GM08714 (cell line): Measurements from ENCODE around the gene ZNF701.
"Not testable (repeated sequence)": the region's sequence is repeated elsewhere in the genome, so short reads cannot be mapped to it uniquely, and the experiment has no call there.

Experiments
- H3K4me3 ChIP-seq: fragments of 200-500 bp; sonication (Bioruptor generic); 2 replicates; pipeline ENCODE4 v1.5.1; 2014; ENCODE audit warnings: mild to moderate bottlenecking, low read length, inconsistent platforms
- ZNF274 ChIP-seq: IDR thresholded peaks from 2 replicates; pipeline ENCODE4 v1.6.1; 2012; ENCODE audit warnings: mild to moderate bottlenecking, low read depth, low read length

Gene ZNF701

DNA sequence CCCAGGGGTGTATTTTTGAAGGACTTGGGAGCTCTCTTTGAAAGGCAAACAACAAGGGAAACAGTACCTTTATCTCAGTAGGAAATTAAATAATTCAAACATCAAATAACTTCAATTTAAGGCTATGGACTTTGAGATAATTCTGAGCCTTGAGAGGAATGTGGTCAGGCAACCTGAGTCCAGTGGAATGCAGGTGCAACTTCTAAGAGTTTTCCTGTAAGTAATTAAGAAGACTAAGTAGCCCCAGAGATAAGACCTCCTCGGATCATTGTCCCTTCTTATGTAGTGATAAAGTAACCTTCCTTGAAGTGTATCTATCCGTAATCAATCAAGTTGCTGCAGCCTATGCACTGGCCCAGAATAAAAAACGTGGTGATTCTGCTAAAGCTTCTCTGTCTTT lies 29.2 kb downstream of the ZNF701 start:
- no peak overlapping the region for H3K4me3 ChIP-seq
- no peak for TF ChIP-seq ZNF274

GRCh38 chr19:52600639-52601024 lies 30.5 kb downstream of the ZNF701 start:
- no peak for TF ChIP-seq ZNF274
- H3K4me3 ChIP-seq: peak overlapping the region; percentile 69; the same call in 1 of the 2 replicates

GRCh38 chr19:52601025-52601973 lies 31.2 kb downstream of the ZNF701 start:
- H3K4me3 ChIP-seq: peak overlapping the region; percentile 69
- TF ChIP-seq ZNF274: no peak

GRCh38 chr19:52601974-52602366 lies 31.9 kb downstream of the ZNF701 start:
- peak overlapping the region; percentile 69; the same call in 1 of the 2 replicates for H3K4me3 ChIP-seq

DNA sequence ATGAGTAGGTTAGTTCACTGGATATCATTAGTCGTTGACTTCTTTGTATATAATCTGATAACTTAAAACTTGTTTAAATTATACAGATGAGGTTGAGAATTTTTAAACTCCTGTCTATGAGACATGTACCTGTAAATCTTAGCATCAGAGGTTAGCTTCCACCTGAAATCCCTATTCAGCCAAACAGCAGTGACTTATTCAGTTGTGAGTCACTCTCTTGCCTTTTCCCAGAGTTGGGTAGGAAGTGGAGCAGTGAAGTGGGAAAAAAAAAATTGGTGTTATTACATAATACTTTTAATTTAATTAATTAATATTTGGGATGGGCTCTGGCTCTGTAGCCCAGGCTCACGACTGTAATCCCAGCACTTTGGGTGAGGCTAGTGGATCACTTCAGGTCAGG lies 32.9 kb downstream of the ZNF701 start:
- H3K4me3 ChIP-seq: no peak overlapping the region
- TF ChIP-seq ZNF274: no peak

DNA sequence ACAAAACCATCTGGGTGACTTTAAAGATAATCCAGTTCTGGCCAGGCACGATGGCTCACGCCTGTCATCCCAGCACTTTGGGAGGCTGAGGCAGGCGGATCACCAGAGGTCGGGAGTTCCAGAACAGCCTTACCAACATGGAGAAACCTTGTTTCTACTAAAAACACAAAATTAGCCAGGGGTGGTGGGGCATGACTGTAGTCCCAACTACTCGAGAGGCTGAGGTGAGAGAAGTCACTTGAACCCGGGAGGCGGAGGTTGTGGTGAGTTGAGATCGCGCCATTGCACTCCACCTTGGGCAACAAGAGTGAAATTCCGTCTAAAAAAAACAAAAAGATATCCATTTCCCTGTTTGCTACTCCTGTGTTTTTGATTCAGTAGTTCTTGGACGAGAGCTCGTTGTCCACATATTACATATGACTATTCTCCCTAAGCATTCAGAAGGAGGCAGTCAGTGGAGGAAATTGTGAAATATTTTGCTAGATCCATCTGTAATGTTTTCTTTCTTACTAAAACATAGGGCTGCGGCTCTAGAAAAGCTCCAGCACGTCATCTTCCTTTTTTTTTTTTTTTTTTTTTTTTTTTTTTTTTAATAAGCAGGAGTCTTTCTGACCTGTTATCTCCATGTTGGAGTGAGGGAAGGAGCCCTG lies 33.6 kb downstream of the ZNF701 start:
- H3K4me3 ChIP-seq: no peak overlapping the region
- TF ChIP-seq ZNF274: no peak

- no peak overlapping the region for H3K4me3 ChIP-seq
- peak; percentile 70; the same call in 1 of the 2 replicates for TF ChIP-seq ZNF274
Measured at GRCh38 chr19:52613299-52613906, 43.3 kb downstream of the ZNF701 start.

GRCh38 chr19:52621376-52621775 lies 51.3 kb downstream of the ZNF701 start:
- TF ChIP-seq ZNF274: no peak
- no peak overlapping the region for H3K4me3 ChIP-seq

DNA sequence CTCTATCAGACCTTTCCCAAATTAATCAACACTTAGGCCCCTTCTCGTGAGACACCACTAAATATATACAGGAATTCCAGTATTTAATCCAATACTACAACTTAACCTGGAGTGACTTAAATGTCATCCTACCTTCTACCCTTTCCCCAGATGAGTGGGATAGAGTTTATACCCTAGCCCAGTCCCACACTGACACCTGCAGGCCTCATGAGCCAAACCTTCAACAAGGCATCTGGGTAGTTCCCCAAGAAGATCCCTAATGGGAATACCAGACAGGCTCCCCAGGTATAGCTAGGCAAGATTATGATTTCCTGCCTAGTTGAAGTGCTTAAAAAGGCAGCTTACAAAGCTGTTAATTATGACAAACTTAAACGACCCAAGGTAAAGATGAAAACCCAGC lies 52.2 kb downstream of the ZNF701 start:
- no peak overlapping the region for H3K4me3 ChIP-seq
- no peak for TF ChIP-seq ZNF274

DNA sequence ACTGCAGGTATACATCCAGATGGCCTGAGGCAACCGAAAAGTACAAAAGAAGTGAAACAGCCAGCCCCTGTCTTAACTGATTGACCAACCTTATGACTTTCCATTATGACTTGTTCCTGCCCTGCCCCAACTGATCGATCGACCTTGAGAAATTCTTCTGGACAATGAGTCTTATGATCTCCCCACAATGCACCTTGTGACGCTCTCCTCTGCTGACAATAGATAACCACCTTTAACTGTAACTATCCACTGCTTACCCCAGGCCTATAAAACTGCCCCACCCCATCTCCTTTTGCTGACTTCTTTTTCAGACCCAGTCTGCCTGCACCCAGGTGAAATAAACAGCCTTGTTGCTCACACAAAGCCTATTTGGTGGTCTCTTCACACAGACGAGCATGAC lies 56.8 kb downstream of the ZNF701 start:
- H3K4me3 ChIP-seq: no peak overlapping the region
- no peak for TF ChIP-seq ZNF274

GRCh38 chr19:52627441-52627840 lies 57.4 kb downstream of the ZNF701 start:
- H3K4me3 ChIP-seq: not testable (repeated sequence)

- no peak overlapping the region for H3K4me3 ChIP-seq
- no peak for TF ChIP-seq ZNF274
Measured at GRCh38 chr19:52635786-52636570, 65.9 kb downstream of the ZNF701 start.
